Epithelial cell of proximal tubule (primary cell): ENCODE results near the gene ANKRD33. TPM values are rescaled to one million over a fixed set of nuclear protein-coding genes. Genes with fewer than 3 reads are reported as not detected.

Experiments
- DNase-seq: peaks from one replicate; pipeline ENCODE4 v3.0.0-alpha.2; 2011; ENCODE audit warnings: low read depth
- H3K4me3 ChIP-seq: 2 replicates; pipeline ENCODE4 v1.5.1; 2011; ENCODE audit warnings: low read depth, mild to moderate bottlenecking, low read length
- CTCF ChIP-seq: conservative IDR thresholded peaks from 2 replicates; pipeline ENCODE4 v1.5.1; 2012; ENCODE audit warnings: low read depth, mild to moderate bottlenecking, low read length
- total RNA-seq: library from RNA; depleted of rRNA; stranded (reverse); fragments of >200 nt; gene quantifications from 2 replicates; pipeline ENCODE4 v1.2.3, GENCODE V29; 2015

Gene ANKRD33
- total RNA-seq, 1 donor from 2014 or later, result not detected

DNA sequence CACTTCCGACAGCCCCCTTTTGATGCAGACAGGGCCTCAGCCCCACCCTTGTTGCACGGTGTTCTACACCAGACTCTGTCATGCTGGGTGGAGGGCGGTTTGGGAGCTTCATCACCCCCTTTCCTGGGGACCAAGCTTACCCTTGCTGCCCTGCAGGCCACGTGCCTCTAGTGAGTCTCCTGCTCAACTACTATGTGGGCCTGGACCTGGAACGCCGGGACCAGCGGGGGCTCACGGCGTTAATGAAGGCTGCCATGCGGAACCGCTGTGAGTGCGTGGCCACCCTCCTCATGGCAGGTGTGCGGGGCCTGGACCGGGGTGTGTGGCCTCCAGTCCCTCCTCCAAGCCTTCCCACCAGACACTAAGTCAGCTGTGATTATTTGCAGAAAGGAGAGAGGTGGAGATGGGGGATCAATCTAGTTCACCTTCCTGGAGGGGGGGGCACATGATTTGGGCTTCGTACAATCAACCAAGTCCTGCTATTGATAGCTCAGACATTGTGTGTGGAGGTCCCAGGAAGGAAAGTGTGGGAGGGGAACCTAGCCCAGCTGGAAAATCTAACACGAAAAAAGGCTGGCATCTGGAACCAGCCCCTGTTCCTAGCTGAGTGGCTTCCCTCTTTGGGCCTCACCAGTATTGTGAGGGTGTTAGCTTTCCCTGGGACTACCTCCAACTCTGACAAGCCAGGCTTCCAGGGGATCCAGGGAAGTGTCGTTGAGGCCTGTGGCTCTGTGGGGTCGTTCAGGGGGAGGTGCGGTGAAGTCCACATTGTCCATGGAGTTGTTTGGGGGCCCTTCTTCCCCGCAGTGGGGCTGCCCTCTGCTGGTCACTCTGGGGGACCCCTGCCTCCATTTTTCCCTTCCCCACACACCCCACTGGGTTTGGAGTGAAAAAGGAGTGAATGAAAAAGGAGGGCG, 1.6 kb downstream of the ANKRD33 start:
- no peak for DNase-seq
- no peak overlapping the region for H3K4me3 ChIP-seq
- TF ChIP-seq CTCF, result peak; percentile 31

- no peak overlapping the region for H3K4me3 ChIP-seq
- DNase-seq, result no peak
- no peak for TF ChIP-seq CTCF
Measured at GRCh38 chr12:51890133-51890464, 2.2 kb downstream of the ANKRD33 start.

DNA sequence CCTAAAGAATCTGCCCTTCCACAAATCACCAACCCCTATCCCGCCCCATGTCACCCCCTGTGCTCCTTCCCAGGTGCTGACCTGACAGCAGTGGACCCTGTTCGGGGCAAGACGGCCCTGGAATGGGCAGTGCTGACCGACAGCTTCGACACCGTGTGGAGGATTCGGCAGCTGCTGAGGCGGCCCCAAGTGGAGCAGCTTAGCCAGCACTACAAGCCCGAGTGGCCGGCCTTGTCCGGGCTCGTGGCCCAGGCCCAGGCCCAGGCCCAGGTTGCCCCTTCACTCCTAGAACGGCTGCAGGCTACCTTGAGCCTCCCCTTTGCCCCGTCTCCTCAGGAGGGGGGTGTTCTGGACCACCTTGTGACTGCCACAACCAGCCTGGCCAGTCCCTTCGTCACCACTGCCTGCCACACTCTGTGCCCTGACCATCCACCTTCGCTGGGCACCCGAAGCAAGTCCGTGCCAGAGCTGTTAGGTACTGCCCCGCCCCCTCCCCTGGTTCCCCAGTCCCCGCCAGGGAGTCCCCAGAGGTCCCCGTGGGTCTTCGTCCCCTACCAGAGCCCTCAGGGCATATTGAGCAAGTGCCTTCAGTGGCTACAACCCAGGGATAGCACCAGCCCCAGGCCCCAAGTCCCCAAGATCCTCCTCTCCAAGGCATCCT, 2.7 kb downstream of the ANKRD33 start:
- H3K4me3 ChIP-seq, result no peak overlapping the region
- no peak for DNase-seq
- no peak for TF ChIP-seq CTCF

DNA sequence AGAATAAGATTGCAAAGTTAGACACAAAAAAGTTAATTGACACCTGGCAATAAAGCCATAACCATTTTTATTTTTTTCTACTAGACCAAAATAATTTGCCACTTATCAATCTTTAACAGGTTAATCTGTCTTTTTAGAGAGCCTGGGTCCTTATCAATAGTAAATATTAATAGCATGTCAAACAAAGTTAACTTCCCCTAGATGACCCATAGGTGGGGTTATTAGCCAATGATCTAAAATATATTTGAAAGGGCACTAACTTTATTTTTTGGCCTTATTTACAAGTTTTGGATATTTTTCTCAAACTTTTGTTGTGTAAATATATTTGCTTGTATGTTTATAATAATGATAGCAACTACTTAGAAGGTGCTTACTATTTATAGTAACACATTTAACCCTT, 3.9 kb downstream of the ANKRD33 start:
- DNase-seq, result no peak

DNA sequence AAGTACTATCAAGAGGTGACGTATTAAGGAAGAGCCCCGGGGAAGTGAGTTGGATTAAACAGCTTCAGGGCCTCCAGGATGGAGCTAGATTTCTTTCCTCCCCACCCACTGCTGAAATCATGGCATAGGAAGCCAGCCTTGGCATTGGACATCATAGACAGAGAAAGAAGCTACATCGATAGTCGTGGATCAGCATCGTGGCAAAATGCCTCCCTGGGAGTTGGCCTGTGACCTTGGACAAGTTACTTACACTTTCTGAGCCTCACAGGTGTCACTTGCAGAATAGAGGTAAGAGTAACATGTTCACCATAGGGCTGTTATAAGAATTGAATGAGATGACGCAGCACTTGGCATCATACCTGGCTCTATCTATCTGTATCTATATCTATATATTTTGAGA, 5.9 kb downstream of the ANKRD33 start:
- TF ChIP-seq CTCF, result no peak
- DNase-seq, result no peak

More for the DNA sequence above, 3.9 kb downstream of the ANKRD33 start:
- no peak overlapping the region for H3K4me3 ChIP-seq
- peak; percentile 47 for TF ChIP-seq CTCF

GRCh38 chr12:51895378-51896135, 7.7 kb downstream of the ANKRD33 start:
- no peak for DNase-seq
- no peak for TF ChIP-seq CTCF
- no peak overlapping the region for H3K4me3 ChIP-seq

More for the DNA sequence above, 5.9 kb downstream of the ANKRD33 start:
- no peak overlapping the region for H3K4me3 ChIP-seq
